Measurements from ENCODE around the gene ST3GAL2.
A peak's percentile ranks its signal among the peaks of the same experiment; 100 is the strongest.
"Not testable (repeated sequence)": the region's sequence is repeated elsewhere in the genome, so short reads cannot be mapped to it uniquely, and the experiment has no call there.

Gene ST3GAL2

GRCh38 chr16:70386289-70386986, 52.5 kb downstream of the ST3GAL2 start:
- DNase-seq (ENCODE audit: low spot score): not testable (repeated sequence)

GRCh38 chr16:70383421-70383960, 55.4 kb downstream of the ST3GAL2 start:
- DNase-seq (ENCODE audit: low spot score): no peak

DNA sequence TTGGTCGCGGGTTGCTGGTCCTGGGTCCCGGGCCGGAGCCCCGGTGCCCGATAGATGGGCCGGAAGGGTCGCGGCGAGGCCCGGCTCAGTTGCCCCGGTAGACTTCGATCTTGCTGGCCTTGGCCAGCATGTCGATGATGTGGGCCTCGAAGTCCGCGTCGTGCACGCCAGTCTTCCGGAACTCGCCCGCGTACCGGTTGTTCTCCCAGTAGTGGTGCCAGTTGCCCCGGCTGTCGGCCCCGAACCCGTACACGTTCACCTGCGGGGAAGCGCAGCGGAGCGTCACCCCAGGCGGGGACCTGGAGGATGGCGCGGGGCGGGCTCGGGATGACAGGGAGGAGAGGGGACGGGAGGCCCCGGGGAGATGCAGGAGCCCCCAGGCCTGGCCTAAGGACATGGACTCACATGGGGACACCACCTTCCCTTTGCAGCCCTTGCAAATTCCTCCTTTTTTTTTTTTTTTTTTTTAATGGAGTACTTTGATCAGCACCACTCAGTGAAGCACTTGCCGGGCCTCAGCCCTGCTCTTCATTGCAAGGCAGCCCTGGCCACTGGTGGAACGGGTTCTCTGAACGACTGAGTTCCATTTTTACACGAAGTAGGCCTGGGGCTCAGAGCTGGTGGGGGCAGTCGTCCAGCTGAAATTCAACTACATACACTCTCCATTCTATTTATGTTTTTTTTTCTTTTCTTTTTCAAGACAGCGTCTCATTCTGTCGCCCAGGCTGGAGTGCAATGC, 57.1 kb downstream of the ST3GAL2 start:
- DNase-seq (ENCODE audit: low spot score): no peak

GRCh38 chr16:70380919-70381603, 57.8 kb downstream of the ST3GAL2 start:
- DNase-seq (ENCODE audit: low spot score): peak; percentile 97

DNA sequence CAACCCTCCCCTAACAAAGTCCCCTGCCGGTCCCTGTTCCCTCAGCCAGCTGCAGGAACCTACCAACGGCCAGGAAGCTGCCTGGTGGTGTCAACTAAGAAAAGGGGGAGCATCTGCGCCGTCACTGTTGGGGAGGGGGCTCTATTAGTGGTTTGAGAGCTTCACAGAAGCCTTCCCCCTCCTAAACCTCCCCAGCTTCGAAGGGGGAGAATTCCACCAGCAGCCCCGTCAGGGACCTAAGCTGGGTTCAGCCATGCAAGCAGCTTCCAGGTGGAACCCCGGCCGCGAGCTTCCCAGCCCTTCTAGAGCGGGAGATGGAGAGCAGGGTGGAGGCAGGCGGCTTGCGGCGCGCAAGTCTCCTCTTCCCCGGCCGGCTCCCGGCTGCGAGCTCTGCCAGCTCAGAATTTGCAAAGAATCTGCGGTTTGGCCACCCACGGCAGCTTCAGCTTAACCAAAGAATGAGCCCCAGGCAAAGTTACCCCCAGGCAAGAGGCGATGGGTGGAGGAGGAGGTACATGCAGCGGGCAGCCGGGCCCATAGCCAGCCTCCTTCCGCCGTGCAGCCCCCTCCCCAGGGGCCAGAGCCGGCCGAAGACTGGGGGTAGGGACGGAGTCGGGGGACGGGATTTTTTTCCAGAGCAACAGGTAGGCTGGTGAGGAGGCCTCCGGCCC, 58.5 kb downstream of the ST3GAL2 start:
- peak; percentile 51 for DNase-seq (ENCODE audit: low spot score)

DNA sequence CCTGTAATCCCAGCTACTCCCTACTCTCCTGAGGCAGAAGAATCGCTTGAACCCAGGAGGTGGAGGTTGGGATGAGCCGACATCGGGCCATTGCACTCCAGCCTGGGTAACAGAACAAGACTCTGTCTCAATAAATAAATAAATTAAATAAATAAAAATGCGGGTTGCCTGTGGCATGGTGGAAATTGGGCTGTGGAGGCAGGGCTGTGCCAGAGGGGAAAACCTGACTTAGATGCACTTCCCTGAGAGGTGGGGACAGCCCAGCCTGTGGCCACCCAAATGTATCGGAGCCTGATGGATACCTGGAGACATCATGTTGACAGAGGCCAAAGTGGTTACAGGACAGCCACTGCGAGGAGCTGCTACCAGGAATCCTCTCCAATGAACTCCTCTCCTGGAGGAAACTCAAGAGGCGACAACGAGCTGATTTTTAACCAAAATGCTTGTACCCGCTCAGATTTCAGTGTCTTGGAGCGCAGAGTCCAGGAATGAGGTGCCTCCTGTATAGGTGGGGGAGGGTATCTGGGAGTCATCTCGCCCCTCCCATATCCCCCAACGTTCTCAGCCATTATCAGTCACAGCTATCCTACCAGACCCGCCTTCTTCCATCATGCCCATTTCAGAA, 59.9 kb downstream of the ST3GAL2 start:
- DNase-seq (ENCODE audit: low spot score): no peak

DNA sequence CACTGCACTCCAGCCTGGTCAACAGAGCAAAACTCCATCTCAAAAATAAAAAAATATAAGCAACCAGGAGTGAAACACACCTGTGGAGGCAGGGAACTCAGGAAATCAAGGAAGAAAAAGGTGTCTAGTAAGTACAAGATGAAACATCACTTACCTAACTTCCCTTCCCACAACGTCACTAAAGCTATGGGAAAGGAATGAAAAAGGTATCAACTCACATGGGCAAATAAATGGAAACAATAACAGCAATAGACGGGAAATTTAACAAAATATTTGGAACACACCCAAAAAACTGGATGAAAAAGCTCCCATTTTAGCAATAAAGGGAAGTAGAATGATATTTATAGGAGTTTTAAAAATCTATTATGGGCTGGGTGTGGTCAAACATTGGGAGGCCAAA, 61.1 kb downstream of the ST3GAL2 start:
- no peak for DNase-seq (ENCODE audit: low spot score)

DNA sequence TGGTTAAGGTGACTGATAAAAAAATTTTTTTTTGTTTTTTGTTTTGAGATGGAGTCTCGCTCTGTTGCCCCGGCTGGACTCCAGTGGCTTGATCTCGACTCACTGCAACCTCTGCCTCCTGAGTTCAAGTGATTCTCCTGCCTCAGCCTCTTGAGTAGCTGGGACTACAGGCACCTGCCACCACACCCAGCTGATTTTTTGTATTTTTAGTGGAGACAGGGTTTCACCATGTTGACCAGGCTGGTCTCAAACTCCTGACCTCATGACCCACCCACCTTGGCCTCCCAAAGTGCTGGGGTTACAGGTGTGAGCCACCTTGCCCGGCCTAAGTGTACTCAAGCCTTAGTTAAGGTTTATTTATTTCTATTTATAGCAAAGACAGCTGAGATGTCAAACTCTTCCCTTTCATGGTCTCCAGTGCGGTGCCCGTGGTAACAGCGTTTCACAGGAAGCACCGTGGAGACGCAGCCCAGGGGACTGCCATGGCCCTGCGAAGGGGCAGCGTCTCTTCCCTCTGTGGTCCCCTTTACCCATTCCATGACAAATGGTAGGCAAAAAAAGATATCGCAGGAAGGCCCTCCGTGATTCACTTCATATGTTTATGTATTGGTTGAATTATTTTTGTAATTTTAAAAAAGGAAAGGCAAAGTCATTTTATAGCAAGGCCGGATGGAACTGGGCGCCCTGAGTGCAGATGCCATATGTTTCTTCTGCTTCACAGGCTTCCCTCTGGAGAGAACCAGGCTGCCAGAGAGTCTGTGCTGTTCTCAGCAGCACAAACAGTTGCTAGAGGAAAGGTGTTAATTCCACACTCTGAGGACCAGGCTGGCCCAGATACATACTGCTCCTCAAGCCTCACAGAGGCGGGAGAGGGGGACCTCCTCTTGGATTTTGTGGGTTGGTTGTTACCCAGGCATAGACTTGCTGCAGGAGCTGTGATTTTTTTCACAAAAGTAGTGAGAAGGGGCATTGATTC, 63.0 kb downstream of the ST3GAL2 start:
- DNase-seq (ENCODE audit: low spot score): no peak

- no peak for DNase-seq (ENCODE audit: low spot score)
Observed at GRCh38 chr16:70374213-70374612, 64.7 kb downstream of the ST3GAL2 start.

DNA sequence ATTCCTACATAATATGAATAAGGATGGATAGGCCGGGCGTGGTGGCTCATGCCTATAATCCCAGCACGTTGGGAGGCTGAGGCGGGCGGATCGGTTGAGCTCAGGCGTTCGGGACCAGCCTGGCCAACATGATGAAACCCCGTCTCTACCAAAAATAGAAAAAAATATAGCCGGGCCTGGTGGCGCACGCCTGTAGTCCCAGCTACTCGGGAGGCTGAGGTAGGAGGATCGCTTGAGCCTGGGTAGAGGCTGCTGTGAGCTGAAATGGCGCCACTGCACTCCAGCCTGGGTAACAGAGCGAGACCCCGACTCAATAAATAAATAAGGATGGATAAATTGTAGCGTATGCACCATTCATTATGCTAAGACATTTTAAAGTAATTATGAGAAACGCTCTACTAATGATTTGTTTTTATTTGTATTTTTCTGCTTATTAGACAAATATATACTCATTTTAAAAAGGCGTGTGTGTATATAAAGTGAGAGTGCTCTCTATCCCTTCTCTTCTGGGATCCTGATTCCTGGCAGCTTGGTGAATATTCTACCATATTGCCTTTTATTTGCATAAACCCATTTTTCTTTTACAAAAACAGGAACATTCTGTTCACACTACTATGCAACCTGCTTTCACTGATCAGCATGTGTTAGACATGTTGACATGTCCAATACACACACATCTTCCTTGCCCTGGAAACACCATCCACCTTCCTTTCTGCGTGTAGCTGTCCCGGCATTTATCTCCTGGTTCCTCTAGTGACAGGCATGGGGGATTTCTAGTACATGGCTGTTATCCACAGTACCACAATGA, 65.8 kb downstream of the ST3GAL2 start:
- no peak for DNase-seq (ENCODE audit: low spot score)

GRCh38 chr16:70370924-70371323, 68.0 kb downstream of the ST3GAL2 start:
- no peak for DNase-seq (ENCODE audit: low spot score)

DNA sequence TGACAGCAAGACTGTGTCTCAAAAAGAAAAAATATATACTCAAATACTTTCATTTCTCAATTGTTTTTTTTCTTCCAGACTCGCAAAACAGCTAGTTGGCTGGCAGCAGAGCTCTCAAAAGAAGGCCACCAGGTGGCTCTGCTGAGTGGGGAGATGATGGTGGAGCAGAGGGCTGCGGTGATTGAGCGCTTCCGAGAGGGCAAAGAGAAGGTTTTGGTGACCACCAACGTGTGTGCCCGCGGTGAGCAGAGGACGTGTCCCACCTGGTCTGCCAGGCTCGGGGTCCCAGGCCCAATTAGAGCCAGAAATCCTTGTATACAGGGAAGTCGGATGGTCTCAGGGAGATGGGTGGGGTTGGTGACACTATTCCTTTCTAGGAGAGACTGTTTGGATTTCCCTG, 68.8 kb downstream of the ST3GAL2 start:
- DNase-seq (ENCODE audit: low spot score): peak; percentile 35

GRCh38 chr16:70364399-70364798, 74.5 kb downstream of the ST3GAL2 start:
- no peak for DNase-seq (ENCODE audit: low spot score)

- no peak for DNase-seq (ENCODE audit: low spot score)
Observed at GRCh38 chr16:70359552-70359951, 79.3 kb downstream of the ST3GAL2 start.

DNA sequence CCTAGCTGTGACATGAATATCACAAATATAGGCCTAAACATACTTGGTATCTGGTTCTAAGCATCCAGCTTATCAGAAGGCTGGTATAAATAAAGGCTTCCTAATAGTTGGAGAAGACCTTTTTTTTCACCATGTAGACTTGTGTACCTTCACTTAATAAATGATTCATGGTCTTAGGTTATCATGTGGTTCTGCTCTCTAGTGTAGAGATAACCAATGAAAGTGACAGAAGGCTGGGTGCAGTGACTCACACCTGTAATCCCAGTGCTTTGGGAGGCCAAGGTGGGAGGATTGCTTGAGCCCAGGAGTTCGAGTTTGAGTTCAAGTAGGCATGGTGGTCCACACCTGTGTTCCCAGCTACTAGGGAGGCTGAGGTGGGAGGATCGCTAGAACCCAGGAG, 89.1 kb downstream of the ST3GAL2 start:
- no peak for DNase-seq (ENCODE audit: low spot score)

DNA sequence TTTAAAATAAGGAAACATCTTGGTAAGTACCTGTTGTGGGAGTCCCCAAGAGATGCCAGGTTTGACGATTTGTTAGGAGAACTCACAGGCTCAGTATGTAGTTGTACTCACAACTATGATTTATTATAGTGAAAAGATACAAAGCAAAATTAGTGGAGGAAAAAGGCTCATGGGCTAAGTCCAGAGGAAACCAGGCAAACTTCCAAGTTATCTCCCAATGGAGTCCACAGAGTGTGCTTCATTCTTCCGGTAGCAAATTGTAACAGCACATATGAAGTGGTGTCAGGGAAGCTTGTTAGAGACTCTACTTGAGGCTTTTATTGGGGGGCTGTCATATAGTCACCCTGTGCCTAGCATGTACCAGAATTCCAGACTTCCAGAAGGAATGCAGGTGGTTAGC, 89.9 kb downstream of the ST3GAL2 start:
- no peak for DNase-seq (ENCODE audit: low spot score)

DNA sequence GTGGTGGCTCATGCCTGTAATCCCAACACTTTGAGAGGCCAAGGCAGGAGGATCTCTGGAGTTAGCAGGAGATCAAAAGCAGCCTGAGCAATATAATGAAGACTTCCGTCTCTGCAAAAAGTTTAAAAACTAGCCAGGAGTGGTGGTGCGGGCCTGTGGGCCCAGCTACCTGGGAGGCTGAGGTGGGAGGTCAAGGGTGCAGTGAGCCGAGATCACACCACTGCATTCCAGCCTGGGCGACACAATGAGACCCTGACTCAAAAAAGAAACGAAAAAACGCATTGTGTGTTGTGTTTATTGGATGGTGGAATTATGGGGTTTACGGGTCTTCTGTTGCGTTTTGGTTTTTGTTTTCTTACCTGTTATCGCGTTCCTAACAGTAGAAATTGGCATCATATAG, 93.1 kb downstream of the ST3GAL2 start:
- DNase-seq (ENCODE audit: low spot score): no peak

DNA sequence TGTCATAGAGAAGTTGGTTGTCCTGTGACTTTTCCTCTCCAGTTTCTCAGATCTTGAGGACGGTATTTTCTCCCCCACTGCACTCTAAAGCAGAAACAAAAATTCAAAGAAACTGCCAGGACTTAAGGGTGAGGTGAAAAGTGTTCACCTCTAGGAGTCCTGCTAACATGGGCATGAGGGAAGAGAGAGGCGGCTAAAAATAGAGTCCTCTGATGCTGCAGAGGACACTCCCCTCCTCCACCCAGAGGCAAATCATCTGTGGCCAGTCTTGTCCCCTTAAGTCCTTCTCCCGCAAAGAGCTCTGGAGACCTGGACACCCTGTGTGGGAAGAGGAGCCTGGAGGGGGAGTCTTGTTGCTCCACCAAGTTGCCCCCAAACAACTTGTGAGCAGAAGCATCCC, 96.9 kb downstream of the ST3GAL2 start:
- no peak for DNase-seq (ENCODE audit: low spot score)

DNA sequence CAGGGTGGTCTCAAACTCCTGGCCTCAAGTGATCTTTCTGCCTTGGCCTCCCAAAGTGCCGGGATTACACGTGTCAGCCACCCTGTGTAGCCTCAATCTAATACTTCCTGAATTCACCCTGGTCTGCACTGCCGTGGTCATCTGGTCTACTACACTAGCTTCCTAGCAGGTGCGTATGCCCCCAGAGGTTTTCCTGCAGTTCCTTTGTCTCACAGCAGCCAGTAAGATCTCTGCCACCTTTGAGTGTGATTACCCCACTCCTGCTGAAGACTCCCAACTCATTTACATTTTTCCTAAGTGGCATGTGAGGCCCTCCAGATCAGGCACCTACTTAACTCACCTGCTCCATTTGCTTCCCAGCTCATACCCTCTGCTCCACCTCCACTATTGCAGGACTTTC, 97.3 kb downstream of the ST3GAL2 start:
- no peak for DNase-seq (ENCODE audit: low spot score)

DNA sequence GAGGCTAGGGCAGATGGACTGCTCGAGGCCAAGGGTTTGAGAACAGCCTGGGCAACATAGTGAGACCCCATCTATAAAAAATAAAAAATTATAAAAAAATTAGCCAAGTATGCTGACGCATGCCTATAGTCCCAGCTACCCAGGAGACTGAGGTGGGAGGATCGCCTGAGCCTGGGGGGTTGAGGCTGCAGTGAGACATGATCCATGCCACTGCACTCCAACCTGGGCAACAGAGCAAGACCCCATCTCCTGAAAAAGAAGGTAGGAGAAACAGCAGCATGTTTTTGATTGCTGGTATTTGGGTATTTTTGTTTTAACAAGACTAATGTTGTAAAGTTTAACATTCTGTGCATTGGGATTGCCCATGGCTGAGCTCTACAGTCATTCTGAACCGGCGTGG, 101.1 kb downstream of the ST3GAL2 start:
- no peak for DNase-seq (ENCODE audit: low spot score)

All from CD4-positive, alpha-beta T cell treated with Interleukin-6 at 100 ng/mL for 8 hours (primary cell).